HT1080 (cell line): Measurements from ENCODE around the gene SELENOP. TPM values are rescaled to one million over a fixed set of nuclear protein-coding genes. Genes with fewer than 3 reads are reported as not detected.
A peak's percentile ranks its signal among the peaks of the same experiment; 100 is the strongest.

Experiments used
- DNase-seq: peaks from one replicate; pipeline ENCODE4 v3.0.0-alpha.2; 2015; ENCODE audit warnings: low read depth
- total RNA-seq: library from RNA; depleted of rRNA; stranded (reverse); fragments of >200 nt; shearing (Covaris generic); gene quantifications from 2 replicates; pipeline ENCODE4 v1.2.3, GENCODE V29; 2014

SELENOP gene
- total RNA-seq, 1 experiment from 2014 or later = not detected

DNA sequence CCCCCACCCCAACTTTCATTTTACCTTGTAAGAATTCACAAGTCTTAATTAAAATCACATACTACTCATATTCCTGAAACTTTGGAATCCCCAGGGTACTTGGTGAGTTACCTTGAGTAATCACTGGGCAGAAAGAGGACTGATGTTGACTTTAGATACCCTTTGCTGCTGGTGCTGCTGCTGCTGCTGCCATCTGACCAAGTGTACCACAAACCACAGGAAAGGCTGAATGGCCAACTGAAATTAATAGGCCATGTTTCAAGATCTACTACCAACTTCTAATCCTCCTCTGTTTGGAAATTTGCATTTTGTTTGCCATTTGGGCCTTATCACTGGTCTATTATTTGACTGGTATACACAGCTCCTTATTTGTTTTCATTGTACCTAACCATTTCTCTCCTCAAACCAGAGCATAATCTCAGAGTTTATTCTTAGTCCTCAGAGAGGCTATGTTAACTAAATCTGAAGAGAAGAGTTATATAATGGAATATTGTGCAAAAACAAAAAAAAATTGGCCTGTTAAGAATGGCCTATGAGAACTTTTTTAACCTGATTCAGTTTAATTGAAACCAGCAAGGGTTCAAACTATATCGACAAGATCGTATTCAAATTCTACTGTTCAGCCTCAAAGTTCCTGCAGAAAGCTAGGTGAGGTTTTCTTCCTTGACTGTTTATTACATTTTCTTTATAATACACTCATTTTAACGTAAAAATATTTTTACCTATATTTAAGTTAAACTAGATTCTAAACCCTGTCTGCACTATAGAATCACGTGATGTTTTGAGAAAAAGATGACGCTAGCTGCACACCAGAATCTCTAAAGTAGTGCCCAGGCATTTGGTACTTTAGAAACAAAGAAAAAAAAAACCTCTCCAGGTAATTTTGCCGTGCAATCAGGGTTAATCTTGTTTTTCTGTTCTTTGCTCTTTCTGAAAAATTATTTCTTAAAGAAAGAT is 13.1 kb downstream of the SELENOP start:
- no peak for DNase-seq

DNA sequence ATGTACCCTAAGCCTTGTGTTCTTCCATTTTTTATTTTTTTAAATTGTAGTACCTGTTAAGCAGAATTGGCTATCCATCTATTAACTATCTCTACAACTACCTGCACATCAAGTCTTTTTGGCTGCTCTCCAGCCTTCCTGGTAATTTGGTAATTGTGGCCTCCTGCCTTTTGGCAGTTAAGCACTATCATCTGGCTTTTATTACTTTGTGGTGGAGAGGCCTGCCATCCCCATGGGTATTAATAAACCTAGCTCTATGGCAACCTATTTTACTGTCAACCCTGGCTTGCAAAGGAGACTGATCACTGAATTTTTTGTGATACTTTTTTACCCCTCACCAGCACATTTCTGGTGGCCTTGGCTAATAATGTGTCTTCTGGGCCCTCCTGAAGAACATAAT is 20.5 kb downstream of the SELENOP start:
- no peak for DNase-seq

DNA sequence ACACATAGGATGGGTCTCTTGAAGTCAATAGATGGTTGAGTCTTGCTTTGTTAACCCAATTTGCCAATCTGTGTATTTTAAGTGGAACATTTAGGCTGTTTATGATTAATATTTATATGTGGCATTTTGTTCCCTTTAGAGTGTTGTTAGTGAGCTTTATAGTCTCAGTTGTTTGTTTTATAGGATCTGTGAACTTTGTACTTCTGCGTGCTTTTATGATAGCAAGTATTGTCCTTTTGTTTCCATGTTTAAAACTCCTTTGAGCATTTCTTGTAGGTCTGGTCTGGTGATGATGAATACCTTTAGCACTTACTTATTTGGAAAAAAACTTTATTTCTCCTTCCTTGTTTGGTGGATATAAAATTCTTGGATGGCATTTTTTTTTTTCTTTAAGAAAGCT is 23.8 kb downstream of the SELENOP start:
- DNase-seq = no peak

DNA sequence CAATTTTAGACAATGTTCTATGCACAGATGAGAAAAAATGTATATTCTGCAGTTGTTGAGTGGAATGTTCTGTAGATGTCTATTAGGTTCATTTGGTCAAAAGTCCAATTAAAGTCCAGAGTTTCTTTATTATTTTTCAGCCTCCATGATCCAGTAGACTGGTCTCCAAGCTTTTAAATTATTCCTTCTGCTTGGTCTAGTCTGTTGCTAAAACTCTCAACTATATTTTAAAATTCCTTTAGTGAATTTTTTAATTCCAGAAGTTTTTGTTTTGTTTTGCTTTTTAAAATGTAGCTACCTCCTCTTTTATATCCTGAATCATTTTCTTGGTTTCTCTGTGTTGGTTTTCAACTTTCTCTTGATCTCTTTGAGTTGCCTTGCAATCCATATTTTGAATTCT is 24.6 kb downstream of the SELENOP start:
- DNase-seq = no peak

DNA sequence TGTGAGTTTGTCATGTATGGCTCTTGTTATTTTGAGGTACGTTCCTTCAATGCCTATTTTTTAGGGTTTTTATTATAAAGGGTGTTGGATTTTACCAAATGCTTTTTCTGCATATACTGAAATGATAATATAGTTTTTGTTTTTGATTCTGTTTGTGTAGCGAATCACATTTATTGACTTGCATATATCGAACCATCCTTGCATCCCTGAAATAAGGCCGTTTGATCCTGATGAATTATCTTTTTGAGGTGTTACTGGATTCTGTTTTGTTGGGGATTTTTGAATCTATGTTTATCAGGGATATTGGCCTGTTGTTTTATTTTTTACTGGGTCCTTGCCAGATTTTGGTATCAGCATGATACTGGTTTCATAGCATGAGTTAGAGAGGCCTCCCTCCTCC is 25.9 kb downstream of the SELENOP start:
- DNase-seq = no peak

DNA sequence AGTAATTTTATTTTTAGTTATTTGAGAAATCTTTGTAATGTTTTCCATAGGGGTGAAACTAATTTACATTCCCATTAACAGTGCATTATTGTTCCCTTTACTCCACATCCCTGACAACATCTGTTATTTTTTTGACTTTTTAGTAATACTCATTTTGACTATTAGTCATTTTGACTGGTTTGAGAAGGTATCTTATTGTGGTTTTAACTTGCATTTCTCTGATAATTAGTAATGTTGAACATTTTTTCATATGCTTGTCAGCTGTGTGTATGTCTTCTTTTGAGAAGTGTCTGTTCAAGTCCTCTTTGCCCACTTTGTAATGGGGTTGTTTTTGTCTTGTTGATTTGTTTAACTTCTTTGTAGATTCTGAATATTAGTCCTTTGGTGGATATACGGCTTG is 27.6 kb downstream of the SELENOP start:
- no peak for DNase-seq

DNA sequence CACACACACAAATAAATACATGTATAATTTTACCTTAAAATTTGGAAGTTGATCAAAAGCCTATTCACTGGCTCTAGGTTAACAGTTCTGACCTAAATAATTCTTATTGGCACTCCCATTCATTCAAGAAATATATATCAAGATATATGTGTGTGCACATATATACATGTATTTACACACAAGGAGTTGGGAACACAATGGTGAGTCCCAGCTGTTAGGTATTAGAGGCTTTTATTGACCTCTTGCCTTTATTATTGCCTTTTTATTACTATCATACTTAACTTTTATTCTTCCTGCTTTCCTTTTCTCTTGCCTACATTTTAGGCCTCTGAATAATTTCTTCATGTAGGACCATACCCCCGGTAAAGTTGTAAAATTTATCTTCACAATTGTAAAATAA is 30.1 kb downstream of the SELENOP start:
- no peak for DNase-seq

DNA sequence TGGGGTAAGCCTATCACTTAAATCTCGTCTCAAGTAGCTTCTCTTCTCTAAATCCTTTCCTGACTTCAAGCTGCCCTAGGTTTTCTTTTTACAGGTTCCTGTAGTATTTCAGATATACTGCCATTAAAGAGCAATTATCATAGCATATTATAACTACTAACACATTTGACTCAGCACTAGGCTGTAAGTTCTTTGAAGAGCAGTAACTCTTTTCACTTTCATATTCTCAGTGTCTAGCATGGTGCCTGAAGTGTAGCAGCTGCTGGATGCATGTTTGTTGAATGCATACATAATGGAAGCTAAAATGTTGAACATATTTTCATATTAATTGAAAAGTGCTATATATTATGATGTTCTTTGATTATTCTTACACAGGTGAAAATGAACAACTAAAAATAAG is 32.6 kb downstream of the SELENOP start:
- no peak for DNase-seq

DNA sequence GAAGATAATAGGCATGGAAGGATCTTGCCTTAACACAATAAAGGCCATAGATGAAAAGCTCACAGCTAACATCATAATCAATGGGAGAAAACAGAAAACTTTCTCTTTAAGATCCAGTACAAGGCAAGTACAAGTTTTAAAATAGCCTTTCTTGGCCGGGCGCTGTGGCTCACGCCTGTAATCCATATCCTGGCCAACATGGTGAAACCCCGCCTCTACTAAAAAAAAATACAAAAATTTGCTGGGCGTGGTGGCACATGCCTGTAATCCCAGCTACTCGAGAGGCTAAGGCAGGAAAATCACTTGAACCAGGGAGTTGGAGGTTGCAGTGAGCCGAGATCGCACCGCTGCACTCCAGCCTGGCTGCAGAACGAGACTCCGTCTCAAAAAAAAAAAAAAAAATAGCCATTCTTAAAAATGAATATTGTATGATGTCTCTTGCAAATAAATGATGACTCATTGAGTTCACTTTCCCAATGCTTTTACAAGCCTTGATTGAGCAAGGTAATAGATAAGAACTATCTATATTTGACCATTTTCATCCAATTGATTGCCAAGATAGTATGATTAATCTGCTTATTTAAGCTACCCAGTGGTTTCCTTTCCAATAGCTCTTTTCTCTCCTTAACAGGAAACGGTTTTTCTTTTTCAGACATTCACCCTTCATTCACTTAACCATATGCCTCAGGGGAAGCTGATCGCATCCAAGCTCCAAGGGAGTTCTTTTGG is 39.3 kb downstream of the SELENOP start:
- no peak for DNase-seq

DNA sequence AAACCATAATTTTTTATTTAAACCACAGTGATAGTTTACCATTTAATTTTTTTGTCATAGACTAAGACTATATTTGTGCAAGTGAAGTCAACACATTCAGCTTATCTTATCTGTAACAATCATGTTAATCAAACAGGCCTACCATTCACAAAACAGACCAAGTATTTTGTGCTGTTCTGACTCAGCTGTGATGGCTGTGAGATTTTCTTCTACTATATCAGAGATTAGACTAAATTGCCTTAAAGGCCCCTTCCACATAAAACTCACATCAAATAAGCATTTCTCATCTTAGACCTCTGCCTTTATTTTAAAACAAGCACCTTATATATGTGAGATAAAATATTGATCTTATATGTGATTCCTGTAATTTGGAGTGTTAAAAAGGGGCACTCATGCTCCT is 41.7 kb downstream of the SELENOP start:
- no peak for DNase-seq

DNA sequence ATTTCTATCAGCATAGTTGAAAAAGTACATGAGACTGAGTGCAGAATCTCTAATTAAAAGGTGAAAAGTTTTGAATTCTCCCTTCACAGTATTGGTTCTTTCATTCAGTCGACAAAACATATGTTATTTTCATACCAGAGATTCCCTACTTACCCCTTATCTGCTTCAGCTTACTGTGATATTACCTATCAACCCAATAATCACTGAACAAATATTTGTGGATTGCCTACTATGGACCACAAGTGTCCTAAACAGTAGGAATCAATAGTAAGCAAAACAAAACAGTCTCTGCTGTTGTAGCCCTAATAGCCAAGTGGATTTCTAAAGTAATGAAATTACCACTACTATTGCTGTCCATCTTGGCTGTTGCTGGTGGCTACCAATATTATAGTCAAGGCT is 43.6 kb downstream of the SELENOP start:
- DNase-seq = no peak

DNA sequence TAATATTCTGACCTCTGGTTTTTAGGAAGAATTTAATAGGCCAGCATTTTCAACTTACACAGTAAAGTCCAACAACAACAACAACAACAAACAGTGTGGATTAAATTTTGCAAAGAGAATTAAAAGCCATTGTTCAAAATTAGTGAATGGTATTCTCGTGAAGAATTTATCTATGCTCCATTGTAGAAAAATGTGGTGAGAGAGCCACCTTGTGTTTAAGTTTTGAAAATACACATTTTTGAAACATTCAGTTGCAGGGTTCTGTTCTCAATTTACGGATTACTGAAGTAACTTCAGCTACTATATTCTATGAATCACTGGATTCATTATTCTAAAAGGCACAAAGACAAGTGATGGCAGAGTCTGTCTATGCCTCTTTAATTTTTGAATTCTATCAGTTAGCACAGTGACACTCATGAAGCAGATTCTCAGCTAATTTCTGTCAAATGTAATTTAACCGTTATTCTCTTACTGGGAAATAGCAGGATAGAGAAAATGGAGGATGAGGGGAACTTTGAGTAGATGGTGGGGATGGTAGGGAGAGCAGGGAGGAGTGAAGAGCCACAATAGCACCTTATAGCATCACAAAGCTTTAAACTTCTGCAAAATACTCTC is 44.1 kb downstream of the SELENOP start:
- peak; percentile 18 for DNase-seq

DNA sequence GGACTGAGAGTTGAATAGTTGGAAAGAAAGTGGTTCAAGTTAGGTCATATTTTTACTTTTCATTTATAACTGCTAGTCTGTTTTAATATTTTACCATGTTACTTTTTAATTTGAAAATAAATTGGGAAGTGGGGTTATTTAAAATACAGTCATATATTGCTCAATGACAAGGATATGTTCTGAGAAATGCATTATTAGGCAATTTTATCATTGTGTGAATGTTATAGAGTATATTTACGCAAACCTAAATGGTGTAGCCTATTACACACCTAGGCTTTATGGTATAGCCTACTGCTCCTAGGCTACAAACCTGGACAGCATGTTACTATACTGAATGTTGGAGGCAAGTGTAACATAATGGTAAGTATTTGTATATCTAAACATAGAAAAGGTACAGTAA is 49.9 kb downstream of the SELENOP start:
- DNase-seq = no peak

DNA sequence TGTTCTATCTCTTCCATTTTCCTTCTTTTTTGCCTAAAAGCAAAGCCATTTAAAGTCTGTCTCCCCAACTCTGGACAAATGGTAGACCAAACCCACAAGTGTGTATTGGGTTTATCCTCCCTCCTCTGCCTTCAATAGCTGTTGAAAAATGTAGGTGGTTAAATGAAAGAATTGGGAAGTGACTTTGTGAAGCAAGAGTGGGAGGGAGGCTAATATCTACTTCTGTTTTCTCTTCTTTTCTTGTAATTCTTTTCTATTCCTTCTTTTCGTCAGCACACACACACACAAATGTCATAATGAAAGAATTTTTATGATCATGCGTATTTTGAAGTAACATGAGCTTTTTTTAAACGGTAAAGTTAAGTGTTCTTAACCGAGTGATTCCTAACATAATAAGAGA is 51.3 kb downstream of the SELENOP start:
- no peak for DNase-seq

DNA sequence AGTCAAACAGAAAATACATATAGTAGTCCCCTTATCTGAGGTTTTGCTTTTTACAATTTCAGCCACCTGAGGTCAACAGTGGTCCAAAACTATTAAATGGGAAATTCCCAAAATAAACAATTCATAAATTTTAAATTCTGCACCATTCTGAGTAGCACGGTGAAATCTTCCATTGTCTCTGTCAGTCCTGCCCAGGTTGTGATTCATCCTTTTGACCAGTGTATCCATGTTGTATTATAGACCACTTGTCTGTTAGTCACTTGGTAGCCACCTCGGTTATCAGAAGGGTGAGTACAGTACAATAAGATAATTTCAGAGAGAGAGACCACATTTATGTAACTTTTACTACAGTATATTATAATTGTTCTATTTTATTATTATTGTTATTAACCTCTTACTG is 52.2 kb downstream of the SELENOP start:
- peak; percentile 66 for DNase-seq

DNA sequence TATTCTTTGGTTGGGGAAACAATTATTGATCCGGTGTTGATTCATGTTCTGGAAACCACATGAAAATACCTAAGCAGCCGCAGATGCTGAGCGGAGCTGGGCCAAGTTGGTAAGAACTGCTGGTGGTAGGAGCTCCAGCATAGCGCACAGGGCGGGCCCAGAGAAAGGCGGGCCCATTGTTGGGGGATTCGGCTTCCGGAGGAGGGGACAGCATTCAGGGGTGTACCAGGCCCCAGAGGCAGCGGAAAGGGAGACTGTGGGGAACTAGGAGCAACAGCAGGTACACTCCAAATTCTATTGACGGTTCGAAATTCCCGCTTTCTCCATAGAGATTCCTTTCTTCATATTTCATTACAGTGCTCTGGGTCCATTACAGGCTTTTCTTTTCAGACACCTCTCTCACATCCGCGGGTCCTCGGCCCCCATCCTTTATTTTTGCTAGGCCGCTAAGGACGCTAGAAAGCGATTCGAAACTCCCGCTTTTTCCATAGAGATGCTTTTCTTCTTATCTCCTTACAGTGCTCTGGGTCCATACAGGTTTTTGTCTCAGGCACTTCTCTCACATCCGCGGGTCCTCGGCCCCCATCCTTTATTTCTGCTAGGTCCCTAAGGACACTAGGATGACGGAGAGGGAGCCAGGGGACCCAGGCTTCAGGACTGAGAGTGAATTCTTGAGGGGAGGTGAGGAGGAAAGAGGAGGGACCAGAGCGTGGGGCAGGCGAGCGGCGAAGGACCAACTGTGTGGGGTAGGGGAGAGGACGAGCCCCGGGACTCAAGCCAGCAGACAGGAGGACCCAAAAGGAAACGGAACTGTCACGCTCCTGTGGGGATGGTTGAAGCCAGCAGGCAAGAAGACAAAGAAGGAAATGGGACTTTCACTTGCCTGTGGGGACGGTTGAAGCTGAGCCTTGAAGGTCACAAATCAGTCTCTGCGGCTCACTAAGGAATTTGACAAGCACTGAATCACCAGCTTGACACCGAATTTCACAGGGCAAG is 54.8 kb downstream of the SELENOP start, which contains the start of gene CCDC152:
Gene CCDC152, plus strand, starts transcription at position 213 of the 996 bp plus-strand sequence. CDS start 2,304 bp downstream, outside the sequence.
- peak; percentile 46 for DNase-seq

DNA sequence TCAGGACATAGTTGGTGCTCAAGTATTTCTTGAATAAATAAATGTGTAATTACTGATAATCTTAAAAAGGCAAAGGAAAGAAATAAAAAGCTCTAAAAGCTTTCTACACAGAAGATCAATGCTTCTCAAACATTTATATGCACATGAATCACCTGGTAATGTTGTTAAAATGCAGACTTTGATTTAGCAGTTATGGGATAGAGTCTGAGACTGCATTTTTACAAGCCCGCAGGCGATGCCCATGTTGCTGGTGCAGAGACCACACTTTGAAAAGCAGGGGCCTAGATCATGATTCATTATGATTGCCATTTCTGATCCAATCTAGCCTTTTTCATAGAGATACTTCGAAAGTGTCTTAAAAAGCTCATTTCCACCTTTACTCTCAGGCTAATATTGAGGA is 58.6 kb downstream of the SELENOP start:
- no peak for DNase-seq

DNA sequence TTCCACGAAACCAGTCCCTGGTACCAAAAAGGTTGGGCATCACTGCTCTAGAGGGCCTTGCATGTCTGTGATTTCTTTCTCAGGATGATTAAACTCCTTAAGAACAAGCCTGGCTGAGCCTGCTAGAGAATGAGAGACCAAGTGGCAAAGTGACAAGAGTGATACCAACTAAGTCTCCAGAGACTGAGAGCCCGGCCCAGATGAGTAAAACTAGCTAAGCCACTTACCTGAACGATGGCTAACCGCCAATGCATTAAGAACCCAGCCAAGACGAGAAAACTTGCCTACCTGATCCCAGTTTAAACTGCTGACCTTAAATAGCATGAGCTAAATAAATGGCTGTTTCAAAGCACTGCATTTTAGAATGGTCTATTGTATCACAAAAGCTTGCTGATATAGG is 60.6 kb downstream of the SELENOP start:
- DNase-seq = no peak

DNA sequence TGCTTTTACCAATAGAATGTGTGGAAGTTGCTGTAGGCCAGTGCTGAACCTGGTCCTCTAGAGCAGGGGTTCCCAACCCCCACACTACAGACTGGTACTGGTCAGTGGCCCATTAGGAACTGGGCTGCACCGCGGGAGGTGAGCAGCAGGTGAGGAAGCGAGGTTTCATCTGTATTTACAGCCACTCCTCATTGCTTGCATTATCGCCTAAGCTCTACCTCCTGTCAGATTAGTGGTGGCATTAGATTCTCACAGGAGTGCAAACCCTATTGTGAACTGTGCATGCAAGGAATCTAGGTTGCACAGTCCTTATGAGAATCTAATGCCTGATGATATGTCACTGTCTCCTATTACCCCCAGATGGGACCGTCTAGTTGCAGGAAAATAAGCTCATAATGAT is 61.2 kb downstream of the SELENOP start:
- no peak for DNase-seq
